IPS-11a (cell line): ENCODE results near the gene GRM5.

Experiments
- H3K4me3 ChIP-seq: one replicate; pipeline ENCODE4 v1.5.1; 2013; ENCODE audit warnings: low read depth, low read length, control low read depth

GRM5 gene

GRCh38 chr11:88709567-88709966, 356.2 kb downstream of the GRM5 start:
- H3K4me3 ChIP-seq: no peak overlapping the region

- no peak overlapping the region for H3K4me3 ChIP-seq
Observed at GRCh38 chr11:88704485-88704884, 361.3 kb downstream of the GRM5 start.

- H3K4me3 ChIP-seq: no peak overlapping the region
Observed at GRCh38 chr11:88701816-88702215, 364.0 kb downstream of the GRM5 start.

- H3K4me3 ChIP-seq: no peak overlapping the region
Observed at GRCh38 chr11:88697139-88697538, 368.6 kb downstream of the GRM5 start.

GRCh38 chr11:88695689-88696414, 369.9 kb downstream of the GRM5 start:
- H3K4me3 ChIP-seq: no peak overlapping the region

GRCh38 chr11:88692306-88693086, 373.3 kb downstream of the GRM5 start:
- H3K4me3 ChIP-seq: no peak overlapping the region

- H3K4me3 ChIP-seq: no peak overlapping the region
Observed at GRCh38 chr11:88689548-88690240, 376.1 kb downstream of the GRM5 start.

- H3K4me3 ChIP-seq: no peak overlapping the region
Observed at GRCh38 chr11:88683024-88683423, 382.8 kb downstream of the GRM5 start.

- H3K4me3 ChIP-seq: no peak overlapping the region
Observed at GRCh38 chr11:88680806-88681205, 385.0 kb downstream of the GRM5 start.

- no peak overlapping the region for H3K4me3 ChIP-seq
Observed at GRCh38 chr11:88666364-88666763, 399.4 kb downstream of the GRM5 start.

- H3K4me3 ChIP-seq: no peak overlapping the region
Observed at GRCh38 chr11:88657076-88657738, 408.6 kb downstream of the GRM5 start.

- H3K4me3 ChIP-seq: no peak overlapping the region
Observed at GRCh38 chr11:88656283-88656682, 409.5 kb downstream of the GRM5 start.

- no peak overlapping the region for H3K4me3 ChIP-seq
Observed at GRCh38 chr11:88655656-88656055, 410.1 kb downstream of the GRM5 start.

GRCh38 chr11:88655196-88655595, 410.6 kb downstream of the GRM5 start:
- H3K4me3 ChIP-seq: no peak overlapping the region

GRCh38 chr11:88651556-88651955, 414.2 kb downstream of the GRM5 start:
- no peak overlapping the region for H3K4me3 ChIP-seq

GRCh38 chr11:88644724-88645123, 421.1 kb downstream of the GRM5 start:
- H3K4me3 ChIP-seq: no peak overlapping the region

- no peak overlapping the region for H3K4me3 ChIP-seq
Observed at GRCh38 chr11:88632163-88632562, 433.6 kb downstream of the GRM5 start.

GRCh38 chr11:88631497-88631896, 434.3 kb downstream of the GRM5 start:
- no peak overlapping the region for H3K4me3 ChIP-seq

GRCh38 chr11:88629496-88629895, 436.3 kb downstream of the GRM5 start:
- H3K4me3 ChIP-seq: no peak overlapping the region

GRCh38 chr11:88626216-88626615, 439.6 kb downstream of the GRM5 start:
- no peak overlapping the region for H3K4me3 ChIP-seq

- no peak overlapping the region for H3K4me3 ChIP-seq
Observed at GRCh38 chr11:88623531-88623930, 442.3 kb downstream of the GRM5 start.
